Esophagus squamous epithelium (tissue), 5 donors: Measurements from ENCODE around the gene ALG2. TPM values are rescaled to one million over a fixed set of nuclear protein-coding genes. Genes with fewer than 3 reads are reported as not detected.

Experiments used
- DNase-seq: peaks from one replicate; lab custom pipeline; 2025; lab: John Stamatoyannopoulos, UW
- H3K27ac ChIP-seq, 4 donors: fragments of 200-600 bp; sonication (generic); one replicate each; pipeline ENCODE4 v1.5.1; 2016 to 2019; ENCODE audit warnings: mild to moderate bottlenecking in 1 of 4
- H3K27me3 ChIP-seq, 4 donors: fragments of 200-600 bp; sonication (generic); 1 replicate in 3 of 4; 2 replicates in 1 of 4; pipeline versions ENCODE4 v1.5.1 to v1.6.0; 2017 to 2021; ENCODE audit warnings: antibody characterized with exemption in 1 of 4
- H3K36me3 ChIP-seq, 3 donors: fragments of 200-600 bp; sonication (generic); one replicate each; pipeline ENCODE4 v1.5.1; 2016 to 2019
- H3K4me1 ChIP-seq, 3 donors: fragments of 200-600 bp; sonication (generic); one replicate each; pipeline ENCODE4 v1.5.1; 2017 to 2019
- H3K4me3 ChIP-seq, 4 donors: fragments of 200-600 bp; sonication (generic); 1 replicate in 3 of 4; 2 replicates in 1 of 4; pipeline ENCODE4 v1.5.1; 2016 to 2019; ENCODE audit warnings: mild to moderate bottlenecking in 2 of 4, moderate library complexity in 1 of 4
- H3K9me3 ChIP-seq, 3 donors: fragments of 200-600 bp; sonication (generic); one replicate each; pipeline ENCODE4 v1.5.1; 2016 to 2019
- CTCF ChIP-seq, 6 experiments: fragments of 450-650 bp in 4 of 6; fragments of 200-600 bp in 2 of 6; sonication (generic) in 2 of 6; IDR thresholded peaks; one replicate each; pipeline ENCODE4 v1.5.1; 2016 to 2019; ENCODE audit warnings: antibody characterized with exemption in 6 of 6, mild to moderate bottlenecking in 4 of 6, moderate library complexity in 4 of 6
- POLR2A ChIP-seq, 4 donors: fragments of 450-650 bp; IDR thresholded peaks; one replicate each; pipeline ENCODE4 v1.6.1; 2017; ENCODE audit warnings: antibody characterized with exemption in 4 of 4, mild to moderate bottlenecking in 4 of 4, moderate library complexity in 3 of 4
- WGBS, 2 donors: methylation state at CpG; one replicate each; pipeline ENCODE4 v1.1.5; 2018; 5-methylcytosine and 5-hydroxymethylcytosine counted together
- intact Hi-C: fragments of 100-400 bp; cut with DNase I; formaldehyde crosslinking; loops from one replicate; pipeline ENCODE4 v1.15.0; 2022
- total RNA-seq, 4 donors: library from RNA; depleted of rRNA; stranded (reverse); fragments of >200 nt; gene quantifications; one replicate each; pipeline ENCODE4 v1.1.0, GENCODE V29; 2016
- donor health status: DM: yes; HTN: yes; CAD: no.

Gene ALG2
- total RNA-seq, 4 donors from 2014 or later, result 19.2 to 28.4 (median 25.1) TPM

DNA sequence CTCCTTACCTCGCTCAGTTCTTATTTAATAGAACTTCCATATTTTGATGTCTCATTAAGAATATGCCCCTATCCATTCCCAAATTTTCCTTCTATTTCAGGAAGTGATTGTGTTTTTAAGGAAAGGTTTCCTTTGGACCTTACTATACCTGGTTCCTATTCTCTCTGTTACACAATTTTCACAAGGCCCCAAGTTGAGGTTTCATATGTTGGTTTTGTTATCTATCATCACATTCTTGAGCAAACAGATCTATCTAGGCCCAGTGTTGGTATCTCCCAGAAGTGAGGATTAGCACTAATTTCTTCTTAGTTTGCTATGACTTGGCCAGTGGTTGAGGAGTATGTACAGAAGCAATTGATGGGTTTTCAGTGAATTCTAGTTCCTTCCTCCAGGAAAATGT is 41.5 kb downstream of the ALG2 start:
- WGBS, 2 donors, result 86 to 96% methylated on average over 1 of the region's 1 CpG
- DNase-seq, result no peak
- H3K27me3 ChIP-seq, result no peaks in the 10 kb centered on the region

GRCh38 chr9:99178912-99179872 is 42.5 kb downstream of the ALG2 start:
- no peak overlapping the region for H3K4me3 ChIP-seq
- peaks cover 0 to 3% (median 0%) of the 10 kb centered on the region in 3 donors for H3K4me1 ChIP-seq
- DNase-seq, result no peak
- no peaks in the 10 kb centered on the region for H3K27me3 ChIP-seq
- H3K27ac ChIP-seq, result no peak overlapping the region
- intact Hi-C loops, result no loop called here
- TF ChIP-seq POLR2A (IDR thresholded peaks at IDR 0.05), result no peak
- TF ChIP-seq CTCF (IDR thresholded peaks at IDR 0.05), result no peak
- no peaks in the 10 kb centered on the region for H3K9me3 ChIP-seq
- WGBS, 2 donors, result 88 to 89% methylated on average over 15 to 17 of the region's 17 CpGs
- H3K36me3 ChIP-seq, result no peaks in the 10 kb centered on the region

More for the DNA sequence above, 41.5 kb downstream of the ALG2 start:
- no peak overlapping the region for H3K4me3 ChIP-seq
- H3K27ac ChIP-seq, result no peak overlapping the region
- H3K4me1 ChIP-seq, result peaks cover 0 to 13% (median 5%) of the 10 kb centered on the region in 3 donors
- intact Hi-C loops, result no loop called here
- no peaks in the 10 kb centered on the region for H3K36me3 ChIP-seq
- TF ChIP-seq POLR2A (IDR thresholded peaks at IDR 0.05) (no peak), CTCF (IDR thresholded peaks at IDR 0.05) (no peak)
- H3K9me3 ChIP-seq, result no peaks in the 10 kb centered on the region

DNA sequence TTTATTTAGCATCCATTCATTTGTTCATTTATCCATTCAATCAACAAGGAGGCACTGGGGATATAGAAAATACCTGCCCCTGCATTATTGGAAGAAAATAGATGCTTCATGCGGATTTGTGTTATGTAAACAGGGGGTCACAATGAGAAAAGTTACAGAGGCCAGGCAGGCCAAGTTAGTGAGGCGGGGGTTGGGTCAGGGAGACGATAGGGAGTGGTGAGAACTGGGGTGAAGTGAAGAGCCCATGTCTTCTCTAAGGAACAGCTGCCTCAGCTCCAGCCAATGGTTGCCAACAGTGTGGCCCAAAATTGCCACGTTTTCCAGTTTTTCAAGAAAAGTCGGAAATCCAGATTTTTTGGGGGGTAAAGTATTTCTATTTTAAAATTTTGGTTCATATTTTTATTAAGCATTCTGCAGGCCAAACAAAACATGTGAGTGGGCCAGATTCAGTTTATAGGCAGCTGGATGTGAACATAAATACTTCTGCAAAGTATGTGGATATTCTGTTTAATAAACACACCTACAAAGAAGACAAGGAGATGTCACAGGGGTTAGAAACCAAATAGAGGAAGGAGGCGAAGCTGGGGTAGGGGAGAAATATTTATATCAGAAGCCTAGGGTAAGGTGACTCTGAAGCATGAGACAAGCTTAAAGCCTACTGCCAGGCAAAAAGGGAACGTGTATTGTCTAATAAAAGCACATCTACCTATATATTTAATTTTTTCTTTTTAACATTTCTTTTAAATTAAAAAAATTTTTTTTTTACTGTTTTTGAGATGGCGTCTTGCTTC is 44.0 kb downstream of the ALG2 start:
- H3K4me1 ChIP-seq, result no peaks in the 10 kb centered on the region
- 84 to 90% methylated on average over 8 of the region's 8 CpGs for whole genome bisulfite sequencing, 2 donors
- TF ChIP-seq CTCF (IDR thresholded peaks at IDR 0.05), result no peak
- TF ChIP-seq POLR2A (IDR thresholded peaks at IDR 0.05), result no peak
- no peak overlapping the region for H3K27ac ChIP-seq
- no peak overlapping the region for H3K4me3 ChIP-seq
- intact Hi-C loops, result no loop called here
- no peak for DNase-seq
- H3K36me3 ChIP-seq, result no peaks in the 10 kb centered on the region
- H3K27me3 ChIP-seq, result no peaks in the 10 kb centered on the region
- no peaks in the 10 kb centered on the region for H3K9me3 ChIP-seq

GRCh38 chr9:99176527-99177013 is 45.2 kb downstream of the ALG2 start:
- 42 to 51% methylated on average over 3 to 4 of the region's 4 CpGs for WGBS, 2 donors
- no peak overlapping the region for H3K4me3 ChIP-seq
- no peaks in the 10 kb centered on the region for H3K9me3 ChIP-seq
- H3K4me1 ChIP-seq, result no peaks in the 10 kb centered on the region
- no peak for TF ChIP-seq POLR2A (IDR thresholded peaks at IDR 0.05)
- TF ChIP-seq CTCF (IDR thresholded peaks at IDR 0.05), result no peak
- no peak for DNase-seq
- peaks cover 0 to 6% (median 0%) of the 10 kb centered on the region in 4 donors for H3K27me3 ChIP-seq
- H3K36me3 ChIP-seq, result no peaks in the 10 kb centered on the region
- intact Hi-C loops, result no loop called here
- no peak overlapping the region for H3K27ac ChIP-seq
